CD4-positive, alpha-beta memory T cell (primary cell): ENCODE measurements around the gene MEI4. TPM values are rescaled to one million over a fixed set of nuclear protein-coding genes. Genes with fewer than 3 reads are reported as not detected.

Source experiments
- CTCF ChIA-PET: fragments of 350-600 bp; sonication (Branson Sonifier 250); formaldehyde crosslinking; loops from one replicate; lab custom pipeline; 2021; ENCODE audit warnings: inconsistent platforms; ENCODE audit not compliant: partially characterized antibody; lab: Charles Lee
- POLR2A ChIA-PET: fragments of 350-600 bp; sonication (Branson Sonifier 250); formaldehyde crosslinking; loops from one replicate; lab custom pipeline; 2021; ENCODE audit not compliant: partially characterized antibody; lab: Charles Lee
- DNase-seq, 5 donors: peaks; one replicate each; pipeline versions ENCODE4 v3.0.0 to v3.0.0-alpha.2; 2020 to 2022; ENCODE audit warnings: mixed read lengths in 1 of 5
- H3K27ac ChIP-seq: one replicate; pipeline ENCODE4 v1.7.0; 2013; ENCODE audit warnings: low read depth, low read length
- H3K27me3 ChIP-seq: 2 replicates; pipeline ENCODE4 v1.7.0; 2013; ENCODE audit warnings: mild to moderate bottlenecking, low read length, moderate library complexity; ENCODE audit not compliant: insufficient read depth
- H3K36me3 ChIP-seq: 2 replicates; pipeline ENCODE4 v1.7.0; 2013; ENCODE audit warnings: mild to moderate bottlenecking, low read length, moderate library complexity; ENCODE audit not compliant: insufficient read depth
- H3K4me1 ChIP-seq: 2 replicates; pipeline ENCODE4 v1.7.0; 2013; ENCODE audit warnings: mild to moderate bottlenecking, low read length, moderate library complexity; ENCODE audit not compliant: insufficient read depth
- H3K4me3 ChIP-seq, 2 donors: one replicate each; pipeline ENCODE4 v1.7.0; 2013; ENCODE audit warnings: low read length in 2 of 2, mild to moderate bottlenecking in 1 of 2
- H3K9me3 ChIP-seq, 2 donors: one replicate each; pipeline ENCODE4 v1.7.0; 2013; ENCODE audit warnings: low read length in 2 of 2, control low read depth in 1 of 2; ENCODE audit not compliant: control insufficient read depth in 1 of 2
- H3K27ac Mint-ChIP-seq, 7 donors: one replicate each; pipeline ENCODE4 v1.8.0; 2020 to 2021; ENCODE audit warnings: mixed read lengths in 7 of 7, mild to moderate bottlenecking in 6 of 7, inconsistent platforms in 3 of 7, moderate library complexity in 3 of 7
- H3K27me3 Mint-ChIP-seq, 2 donors: one replicate each; pipeline ENCODE4 v1.8.0; 2020 to 2021; ENCODE audit warnings: mixed read lengths in 2 of 2
- H3K36me3 Mint-ChIP-seq, 2 donors: one replicate each; pipeline ENCODE4 v1.8.0; 2020 to 2021; ENCODE audit warnings: mixed read lengths in 2 of 2, inconsistent platforms in 1 of 2, mild to moderate bottlenecking in 1 of 2
- H3K4me1 Mint-ChIP-seq, 4 donors: one replicate each; pipeline ENCODE4 v1.8.0; 2020 to 2021; ENCODE audit warnings: mixed read lengths in 4 of 4, mild to moderate bottlenecking in 1 of 4
- H3K4me3 Mint-ChIP-seq, 8 donors: one replicate each; pipeline ENCODE4 v1.8.0; 2020 to 2021; ENCODE audit warnings: mixed read lengths in 8 of 8, mild to moderate bottlenecking in 7 of 8, moderate library complexity in 6 of 8, inconsistent platforms in 3 of 8
- H3K9me3 Mint-ChIP-seq, 8 donors: one replicate each; pipeline ENCODE4 v1.8.0; 2020 to 2021; ENCODE audit warnings: mixed read lengths in 8 of 8, mild to moderate bottlenecking in 5 of 8, inconsistent platforms in 3 of 8, moderate library complexity in 1 of 8
- intact Hi-C: fragments of 100-400 bp; cut with micrococcal nuclease; formaldehyde crosslinking; loops from one replicate; pipeline ENCODE4 v1.15.1; 2023
- polyA plus RNA-seq, 2 donors: library from polyadenylated mRNA; unstranded; fragments of 300-500 nt; fragmentation: Illumina TruSeq; gene quantifications; one replicate each; pipeline ENCODE4 v1.2.3, GENCODE V29; 2021
- total RNA-seq, 2 experiments: library from RNA; stranded (reverse); gene quantifications; one replicate each; pipeline ENCODE4 v1.2.3, GENCODE V29; 2021

MEI4 gene
- total and polyA plus RNA-seq, 4 experiments from 2014 or later: not detected

GRCh38 chr6:77930952-77931351 lies 278.1 kb downstream of the MEI4 start:
- DNase-seq: no peak
- no peaks in the 10 kb centered on the region for H3K4me1 Mint-ChIP-seq
- POLR2A ChIA-PET: no interaction called here
- H3K27ac Mint-ChIP-seq: no peak overlapping the region
- CTCF ChIA-PET: no interaction called here
- H3K36me3 Mint-ChIP-seq: no peaks in the 10 kb centered on the region
- Histone ChIP-seq H3K4me1 (no peaks in the 10 kb centered on the region), H3K4me3 (no peak overlapping the region), H3K36me3 (no peaks in the 10 kb centered on the region), H3K27ac (no peak overlapping the region), H3K9me3 (no peaks in the 10 kb centered on the region), H3K27me3 (no peaks in the 10 kb centered on the region)
- H3K9me3 Mint-ChIP-seq: peaks cover 0 to 9% (median 1%) of the 10 kb centered on the region in 8 donors
- H3K27me3 Mint-ChIP-seq: no peaks in the 10 kb centered on the region
- intact Hi-C loops: no loop called here
- no peak overlapping the region for H3K4me3 Mint-ChIP-seq

- POLR2A ChIA-PET: no interaction called here
- CTCF ChIA-PET: no interaction called here
- no peaks in the 10 kb centered on the region for H3K27me3 ChIP-seq
- Mint-ChIP-seq H3K27me3 (no peaks in the 10 kb centered on the region), H3K9me3 (peaks cover 1 to 27% (median 15%) of the 10 kb centered on the region in 8 donors), H3K4me1 (no peaks in the 10 kb centered on the region), H3K36me3 (no peaks in the 10 kb centered on the region), H3K27ac (no peak overlapping the region), H3K4me3 (no peak overlapping the region)
- no peaks in the 10 kb centered on the region for H3K4me1 ChIP-seq
- no peak overlapping the region for H3K4me3 ChIP-seq
- H3K36me3 ChIP-seq: no peaks in the 10 kb centered on the region
- no peak overlapping the region for H3K27ac ChIP-seq
- no peaks in the 10 kb centered on the region for H3K9me3 ChIP-seq
- intact Hi-C loops: no loop called here
- DNase-seq: no peak
Measured at GRCh38 chr6:77962070-77962469, 309.2 kb downstream of the MEI4 start.

DNA sequence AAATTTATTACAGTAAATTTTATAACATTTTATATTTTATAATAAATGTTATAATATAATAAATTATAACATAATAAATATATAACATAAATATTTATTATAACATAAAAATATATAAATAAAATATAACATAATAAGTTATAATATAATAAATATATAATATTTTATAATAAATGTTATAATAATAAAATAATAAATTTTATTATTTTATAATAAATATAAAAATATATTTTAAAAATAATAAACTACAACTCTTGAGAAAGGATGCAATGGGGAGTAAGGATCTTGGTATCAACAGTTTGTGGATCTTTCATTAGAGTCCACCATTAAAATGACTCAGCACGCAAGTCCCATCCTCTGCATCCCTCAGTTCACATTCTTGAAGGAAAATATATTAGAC lies 312.6 kb downstream of the MEI4 start:
- no peak for DNase-seq
- no peaks in the 10 kb centered on the region for H3K36me3 ChIP-seq
- no peaks in the 10 kb centered on the region for H3K9me3 ChIP-seq
- CTCF ChIA-PET: no interaction called here
- no peaks in the 10 kb centered on the region for H3K4me1 ChIP-seq
- Mint-ChIP-seq H3K36me3 (no peaks in the 10 kb centered on the region), H3K4me3 (no peak overlapping the region), H3K27me3 (no peaks in the 10 kb centered on the region), H3K27ac (no peak overlapping the region), H3K9me3 (peaks cover 0 to 25% (median 17%) of the 10 kb centered on the region in 8 donors), H3K4me1 (no peaks in the 10 kb centered on the region)
- intact Hi-C loops: no loop called here
- H3K27me3 ChIP-seq: no peaks in the 10 kb centered on the region
- no peak overlapping the region for H3K4me3 ChIP-seq
- POLR2A ChIA-PET: no interaction called here
- no peak overlapping the region for H3K27ac ChIP-seq

DNA sequence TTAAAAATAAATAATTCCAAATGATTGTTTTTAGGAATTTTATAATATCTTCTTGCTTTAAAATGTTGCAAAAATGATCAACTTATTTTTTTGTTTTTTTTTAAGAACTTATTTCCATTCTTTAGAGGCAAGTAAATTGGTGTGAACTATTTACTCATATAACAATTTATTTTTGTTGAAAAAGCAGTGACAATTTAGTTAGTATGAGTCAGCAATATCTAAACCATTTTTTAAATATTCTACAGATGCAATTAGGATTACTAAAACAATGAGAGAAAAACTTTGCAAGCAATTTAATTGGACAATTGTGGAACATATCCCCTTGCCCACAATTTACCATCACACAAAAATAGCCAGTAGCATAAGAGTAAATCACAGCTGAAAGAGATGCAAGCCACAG lies 319.5 kb downstream of the MEI4 start:
- Histone ChIP-seq H3K27ac (no peak overlapping the region), H3K27me3 (no peaks in the 10 kb centered on the region), H3K4me3 (no peak overlapping the region), H3K4me1 (no peaks in the 10 kb centered on the region), H3K36me3 (no peaks in the 10 kb centered on the region), H3K9me3 (no peaks in the 10 kb centered on the region)
- no peak overlapping the region for H3K4me3 Mint-ChIP-seq
- peaks cover 0 to 12% (median 3%) of the 10 kb centered on the region in 8 donors for H3K9me3 Mint-ChIP-seq
- H3K36me3 Mint-ChIP-seq: no peaks in the 10 kb centered on the region
- H3K4me1 Mint-ChIP-seq: no peaks in the 10 kb centered on the region
- POLR2A ChIA-PET: no interaction called here
- no peak overlapping the region for H3K27ac Mint-ChIP-seq
- DNase-seq: no peak
- H3K27me3 Mint-ChIP-seq: no peaks in the 10 kb centered on the region
- CTCF ChIA-PET: no interaction called here
- intact Hi-C loops: no loop called here

Other genes with a start within 250 kb of the MEI4 start
- not detected for gene HTR1B, start 189.5 kb upstream of the MEI4 start, total RNA-seq
- gene HTR1B, start 189.5 kb upstream of the MEI4 start, polyA plus RNA-seq: not detected